H9 (cell line): ENCODE measurements around the gene SLC47A2. TPM values are rescaled to one million over a fixed set of nuclear protein-coding genes. Genes with fewer than 3 reads are reported as not detected.

Source experiments
- DNase-seq: peaks from one replicate; pipeline ENCODE4 v3.0.0-alpha.2; 2017
- H2AFZ ChIP-seq: one replicate; pipeline ENCODE4 v1.6.1; 2013; ENCODE audit warnings: mild to moderate bottlenecking, low read length, control low read depth, moderate library complexity
- H2AK5ac ChIP-seq: 2 replicates; pipeline ENCODE4 v1.6.1; 2013; ENCODE audit warnings: low read length, control low read depth, mixed read lengths; ENCODE audit not compliant: insufficient read length
- H2BK120ac ChIP-seq: one replicate; pipeline ENCODE4 v1.6.1; 2013; ENCODE audit warnings: low read depth, mild to moderate bottlenecking, low read length, control low read depth, inconsistent platforms; ENCODE audit not compliant: poor library complexity, severe bottlenecking
- H2BK12ac ChIP-seq: 2 replicates; pipeline ENCODE4 v1.6.1; 2013; ENCODE audit warnings: low read length, control low read depth, mixed read lengths, low read depth; ENCODE audit not compliant: insufficient read length
- H2BK15ac ChIP-seq: 2 replicates; pipeline ENCODE4 v1.6.1; 2013; ENCODE audit warnings: low read depth, low read length, control low read depth
- H2BK20ac ChIP-seq: one replicate; pipeline ENCODE4 v1.6.1; 2013; ENCODE audit warnings: low read depth, mild to moderate bottlenecking, low read length, control low read depth, inconsistent platforms; ENCODE audit not compliant: poor library complexity, severe bottlenecking
- H2BK5ac ChIP-seq: 2 replicates; pipeline ENCODE4 v1.6.1; 2013; ENCODE audit warnings: low read length, control low read depth, mixed read lengths; ENCODE audit not compliant: insufficient read length
- H3K14ac ChIP-seq: 2 replicates; pipeline ENCODE4 v1.6.1; 2013; ENCODE audit warnings: low read length, control low read depth; ENCODE audit not compliant: insufficient read depth
- H3K18ac ChIP-seq: 2 replicates; pipeline ENCODE4 v1.6.1; 2013; ENCODE audit warnings: low read depth, mild to moderate bottlenecking, mixed read lengths, low read length, control low read depth; ENCODE audit not compliant: insufficient read length
- H3K23ac ChIP-seq: 2 replicates; pipeline ENCODE4 v1.6.1; 2013; ENCODE audit warnings: low read length, control low read depth, mixed read lengths, low read depth; ENCODE audit not compliant: insufficient read length
- H3K23me2 ChIP-seq: 2 replicates; pipeline ENCODE4 v1.6.1; 2013; ENCODE audit warnings: low read depth, mild to moderate bottlenecking, mixed read lengths, low read length, control low read depth; ENCODE audit not compliant: insufficient read length, poor library complexity, severe bottlenecking
- H3K27ac ChIP-seq: 2 replicates; pipeline ENCODE4 v1.5.1; 2013; ENCODE audit warnings: low read length, control low read depth, mixed read lengths, low read depth; ENCODE audit not compliant: insufficient read length
- H3K27me3 ChIP-seq: 2 replicates; pipeline ENCODE4 v1.6.1; 2013; ENCODE audit warnings: low read length, control low read depth, inconsistent platforms; ENCODE audit not compliant: insufficient read depth
- H3K4ac ChIP-seq: 2 replicates; pipeline ENCODE4 v1.6.1; 2013; ENCODE audit warnings: low read depth, mild to moderate bottlenecking, control low read depth, inconsistent platforms, low read length, moderate library complexity
- H3K4me1 ChIP-seq: 2 replicates; pipeline ENCODE4 v1.6.1; 2013; ENCODE audit warnings: low read length, control low read depth, inconsistent platforms; ENCODE audit not compliant: insufficient read depth
- H3K4me2 ChIP-seq: 2 replicates; pipeline ENCODE4 v1.6.1; 2013; ENCODE audit warnings: low read length, control low read depth, mixed read lengths; ENCODE audit not compliant: insufficient read length, insufficient read depth
- H3K56ac ChIP-seq: 2 replicates; pipeline ENCODE4 v1.6.1; 2013; ENCODE audit warnings: low read depth, mild to moderate bottlenecking, mixed read lengths, low read length, control low read depth; ENCODE audit not compliant: insufficient read length
- H3K79me1 ChIP-seq: 2 replicates; pipeline ENCODE4 v1.6.1; 2013; ENCODE audit warnings: low read depth, mild to moderate bottlenecking, moderate library complexity, low read length, control low read depth, inconsistent platforms; ENCODE audit not compliant: insufficient read depth, poor library complexity, severe bottlenecking
- H3K79me2 ChIP-seq: 2 replicates; pipeline ENCODE4 v1.6.1; 2013; ENCODE audit warnings: low read length, control low read depth, inconsistent platforms; ENCODE audit not compliant: insufficient read depth
- H3K9ac ChIP-seq: 2 replicates; pipeline ENCODE4 v1.6.1; 2013; ENCODE audit warnings: low read length, control low read depth, mixed read lengths; ENCODE audit not compliant: insufficient read length; ENCODE audit errors: extremely low read depth
- H3K9me3 ChIP-seq: one replicate; pipeline ENCODE4 v1.6.1; 2013; ENCODE audit warnings: low read depth, low read length, inconsistent platforms; ENCODE audit not compliant: control insufficient read depth
- H3T11ph ChIP-seq: one replicate; pipeline ENCODE4 v1.6.1; 2013; ENCODE audit warnings: mild to moderate bottlenecking, low read length, control low read depth, inconsistent platforms
- H4K20me1 ChIP-seq: one replicate; pipeline ENCODE4 v1.6.1; 2013; ENCODE audit not compliant: control insufficient read depth, insufficient read length, insufficient read depth
- H4K5ac ChIP-seq: 2 replicates; pipeline ENCODE4 v1.6.1; 2013; ENCODE audit warnings: low read depth, mild to moderate bottlenecking, mixed read lengths, low read length, control low read depth; ENCODE audit not compliant: insufficient read length
- H4K8ac ChIP-seq: replicated peaks from 2 replicates; pipeline ENCODE4 v1.6.1; 2013; ENCODE audit warnings: low read length, control low read depth, mixed read lengths, low read depth; ENCODE audit not compliant: insufficient read length
- H4K91ac ChIP-seq: 2 replicates; pipeline ENCODE4 v1.6.1; 2013; ENCODE audit warnings: low read depth, mild to moderate bottlenecking, moderate library complexity, mixed read lengths, low read length, control low read depth; ENCODE audit not compliant: insufficient read length
- H3K27ac Mint-ChIP-seq, 3 experiments: 2 replicates in 2 of 3; 3 replicates in 1 of 3; pipeline ENCODE4 v1.8.0; 2020 to 2021; ENCODE audit warnings: mixed read lengths in 3 of 3, mild to moderate bottlenecking in 1 of 3, moderate library complexity in 1 of 3
- H3K27me3 Mint-ChIP-seq: 2 replicates; pipeline ENCODE4 v1.8.0; 2021; ENCODE audit warnings: low read depth, mild to moderate bottlenecking, moderate library complexity, mixed read lengths
- H3K36me3 Mint-ChIP-seq, 3 experiments: 2 replicates in 2 of 3; 3 replicates in 1 of 3; pipeline ENCODE4 v1.8.0; 2020 to 2021; ENCODE audit warnings: low read depth in 3 of 3, mixed read lengths in 3 of 3; ENCODE audit not compliant: insufficient read depth in 1 of 3
- H3K4me1 Mint-ChIP-seq, 2 experiments: 2 replicates each; pipeline ENCODE4 v1.8.0; 2020; ENCODE audit warnings: mixed read lengths in 2 of 2
- H3K4me3 Mint-ChIP-seq, 2 experiments: 2 replicates in 1 of 2; 3 replicates in 1 of 2; pipeline ENCODE4 v1.8.0; 2020 to 2021; ENCODE audit warnings: mild to moderate bottlenecking in 2 of 2, mixed read lengths in 2 of 2, moderate library complexity in 1 of 2
- H3K9me3 Mint-ChIP-seq, 2 experiments: 2 replicates in 1 of 2; 3 replicates in 1 of 2; pipeline ENCODE4 v1.8.0; 2020; ENCODE audit warnings: mild to moderate bottlenecking in 2 of 2, mixed read lengths in 2 of 2, moderate library complexity in 1 of 2
- CTCF ChIP-seq: fragments of 200-600 bp; sonication (generic); conservative IDR thresholded peaks from 3 replicates; pipeline ENCODE4 v1.8.0; 2021; ENCODE audit warnings: antibody characterized with exemption, mild to moderate bottlenecking
- WGBS: extraction: QIAGEN DNeasy Blood & Tissue Kit; methylation state at CpG from one replicate; pipeline ENCODE4 v1.1.7; 2013; ENCODE audit warnings: missing lambda C conversion rate, low lambda C conversion rate, mixed read lengths; ENCODE audit not compliant: insufficient read length; ENCODE audit errors: extremely low coverage; 5-methylcytosine and 5-hydroxymethylcytosine counted together
- total RNA-seq: library from RNA; stranded (reverse); gene quantifications from 2 replicates; pipeline ENCODE4 v1.2.1, GENCODE V29; 2021

The SLC47A2 gene
- total RNA-seq, 1 experiment from 2014 or later = not detected

GRCh38 chr17:19705771-19706770, 10.3 kb downstream of the SLC47A2 start:
- no peak overlapping the region for H3K9ac ChIP-seq
- H3K27me3 ChIP-seq = no peaks in the 10 kb centered on the region
- H3K4me1 ChIP-seq = no peaks in the 10 kb centered on the region; the same call in 1 of the 2 replicates
- no peak overlapping the region for H2BK20ac ChIP-seq
- H3T11ph ChIP-seq = no peak overlapping the region
- no peak overlapping the region for H2BK5ac ChIP-seq
- H3K18ac ChIP-seq = no peak overlapping the region
- no peaks in the 10 kb centered on the region for H3K9me3 Mint-ChIP-seq
- no peak overlapping the region for H2BK12ac ChIP-seq
- H3K79me2 ChIP-seq = no peaks in the 10 kb centered on the region
- H3K23ac ChIP-seq = no peak overlapping the region
- H4K8ac ChIP-seq = no peak overlapping the region
- no peak overlapping the region for H2AK5ac ChIP-seq
- DNase-seq = peak; percentile 37
- H3K4me1 Mint-ChIP-seq = peaks cover 33 to 42% of the 10 kb centered on the region in 2 experiments
- WGBS = no CpG with 5 or more reads among the region's 22 CpGs
- no peak overlapping the region for H3K4me3 Mint-ChIP-seq
- H3K4me2 ChIP-seq = no peak overlapping the region
- H3K56ac ChIP-seq = no peak overlapping the region
- no peaks in the 10 kb centered on the region for H4K20me1 ChIP-seq
- H3K36me3 Mint-ChIP-seq = no peaks in the 10 kb centered on the region
- H2BK15ac ChIP-seq = no peak overlapping the region
- TF ChIP-seq CTCF = no peak
- H3K4ac ChIP-seq = no peak overlapping the region
- H3K79me1 ChIP-seq = no peaks in the 10 kb centered on the region
- no peak overlapping the region; the same call in 1 of the 2 replicates for H3K14ac ChIP-seq
- no peak overlapping the region for H3K27ac Mint-ChIP-seq
- H4K5ac ChIP-seq = no peak overlapping the region
- no peak overlapping the region for H2BK120ac ChIP-seq
- no peaks in the 10 kb centered on the region for H3K23me2 ChIP-seq
- no peak overlapping the region for H3K27ac ChIP-seq
- no peaks in the 10 kb centered on the region for H3K27me3 Mint-ChIP-seq
- H3K9me3 ChIP-seq = no peaks in the 10 kb centered on the region
- no peak overlapping the region for H2AFZ ChIP-seq
- no peak overlapping the region for H4K91ac ChIP-seq
